HFF-Myc (cell line): ENCODE measurements around the gene SUN3.
A peak's percentile ranks its signal among the peaks of the same experiment; 100 is the strongest.

Source experiments
- DNase-seq: peaks from one replicate; pipeline ENCODE4 v3.0.0-alpha.2; 2011; ENCODE audit warnings: low read depth; ENCODE audit errors: extremely low read depth
- H3K4me3 ChIP-seq: replicated peaks from 2 replicates; pipeline ENCODE4 v1.5.1; 2011; ENCODE audit warnings: low read depth, mild to moderate bottlenecking, control low read depth, low read length
- CTCF ChIP-seq: IDR thresholded peaks from 2 replicates; pipeline ENCODE4 v1.5.1; 2012; ENCODE audit warnings: mild to moderate bottlenecking, low read depth, low read length, control low read depth; ENCODE audit errors: missing control alignments

SUN3 gene

DNA sequence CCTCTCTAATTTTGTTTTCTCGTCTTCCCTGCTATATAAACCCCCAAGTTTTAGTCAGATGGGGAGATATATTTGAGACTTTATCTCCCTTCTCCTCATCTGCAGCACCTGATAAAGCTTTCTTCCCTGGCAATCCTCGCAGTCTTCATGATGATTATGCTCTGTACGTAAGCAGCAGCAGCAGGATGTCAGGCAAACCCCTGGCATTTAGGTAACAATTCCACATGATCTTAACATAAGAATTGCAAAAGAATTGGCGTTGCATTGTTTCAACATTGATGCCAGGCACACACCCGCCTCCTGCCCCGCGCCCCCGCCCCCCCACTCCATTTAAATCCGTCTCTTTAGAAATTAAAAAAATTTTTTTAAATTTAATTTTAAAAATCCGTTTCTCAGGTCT is 86.8 kb downstream of the SUN3 start:
- no peak for DNase-seq
- no peak overlapping the region for H3K4me3 ChIP-seq
- TF ChIP-seq CTCF = no peak

- peak; percentile 43 for DNase-seq
- TF ChIP-seq CTCF = no peak
- H3K4me3 ChIP-seq = no peak overlapping the region
These were observed 87.6 kb downstream of the SUN3 start for GRCh38 chr7:47941136-47941844.

DNA sequence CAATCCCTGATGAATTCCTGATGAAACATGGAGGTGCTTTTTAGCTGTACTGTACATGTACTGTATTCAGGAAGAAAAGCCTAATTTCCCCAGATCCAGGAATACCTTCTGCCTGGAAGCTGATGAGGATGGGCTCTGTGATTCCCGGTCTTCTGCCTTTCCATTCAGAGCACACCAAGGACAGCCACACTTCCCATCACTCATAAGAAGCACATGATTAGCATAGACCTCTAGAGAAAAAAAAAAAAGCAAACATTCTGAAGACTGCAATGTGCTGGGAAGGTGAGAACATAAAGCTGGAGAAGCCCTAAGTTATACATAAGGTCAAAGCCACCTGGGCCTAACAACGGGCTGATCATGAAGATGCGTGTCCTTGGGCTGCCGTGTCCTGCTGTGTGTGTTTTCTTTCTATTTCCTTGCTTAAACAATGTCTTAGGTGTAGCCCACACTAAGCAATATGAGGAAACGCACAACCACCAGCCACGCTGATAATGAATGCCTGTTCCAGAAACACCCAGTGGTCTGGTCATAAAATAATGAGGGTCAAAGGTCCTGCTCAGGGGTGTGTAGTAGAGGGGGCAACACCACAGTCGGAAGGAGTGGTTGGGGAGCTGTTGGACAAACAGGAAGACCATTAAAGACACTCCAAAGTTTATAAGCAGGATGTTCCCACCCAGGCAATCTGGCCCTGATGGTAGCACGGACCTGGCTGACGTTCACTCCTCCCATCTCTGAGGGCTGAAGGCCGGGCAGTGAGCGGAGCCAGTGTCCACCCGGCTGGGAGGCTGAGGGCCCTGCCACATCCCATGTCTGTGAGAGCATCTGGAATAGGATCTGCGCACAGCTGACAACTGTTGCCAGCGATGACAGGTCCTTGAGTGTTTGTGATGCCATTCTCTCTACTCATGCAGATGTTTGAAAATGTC is 88.6 kb downstream of the SUN3 start:
- TF ChIP-seq CTCF = no peak
- peak; percentile 25 for DNase-seq
- H3K4me3 ChIP-seq = no peak overlapping the region

DNA sequence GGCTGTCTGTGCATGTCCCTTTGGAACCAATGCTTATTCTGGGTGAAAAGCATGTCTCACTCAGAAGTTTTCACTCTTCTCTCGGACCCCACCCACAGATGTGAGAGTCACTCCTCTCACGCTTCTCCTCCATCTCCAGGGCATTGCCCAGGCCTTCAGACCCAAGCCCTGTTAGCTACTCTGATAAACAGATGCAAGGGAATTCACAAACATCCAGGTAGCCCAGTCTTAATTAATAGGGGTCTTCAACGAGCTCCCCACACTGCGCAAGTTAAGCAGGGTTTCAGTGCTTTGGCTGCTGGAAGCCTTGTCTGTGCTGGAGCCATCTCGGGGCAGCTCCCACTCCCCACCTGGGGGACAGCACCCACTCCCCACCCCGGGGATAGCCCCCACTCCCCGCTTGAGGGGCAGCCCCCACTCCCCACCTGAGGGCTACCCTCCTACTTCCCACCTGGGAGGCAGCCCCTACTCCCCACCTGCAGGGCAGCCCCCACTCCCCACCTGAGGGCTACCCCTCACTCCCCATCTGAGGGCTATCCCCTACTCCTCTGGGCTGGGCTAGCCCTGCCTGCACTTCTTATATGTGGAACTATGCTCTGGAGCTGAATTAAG is 89.4 kb downstream of the SUN3 start:
- no peak overlapping the region for H3K4me3 ChIP-seq
- no peak for DNase-seq
- TF ChIP-seq CTCF = no peak

DNA sequence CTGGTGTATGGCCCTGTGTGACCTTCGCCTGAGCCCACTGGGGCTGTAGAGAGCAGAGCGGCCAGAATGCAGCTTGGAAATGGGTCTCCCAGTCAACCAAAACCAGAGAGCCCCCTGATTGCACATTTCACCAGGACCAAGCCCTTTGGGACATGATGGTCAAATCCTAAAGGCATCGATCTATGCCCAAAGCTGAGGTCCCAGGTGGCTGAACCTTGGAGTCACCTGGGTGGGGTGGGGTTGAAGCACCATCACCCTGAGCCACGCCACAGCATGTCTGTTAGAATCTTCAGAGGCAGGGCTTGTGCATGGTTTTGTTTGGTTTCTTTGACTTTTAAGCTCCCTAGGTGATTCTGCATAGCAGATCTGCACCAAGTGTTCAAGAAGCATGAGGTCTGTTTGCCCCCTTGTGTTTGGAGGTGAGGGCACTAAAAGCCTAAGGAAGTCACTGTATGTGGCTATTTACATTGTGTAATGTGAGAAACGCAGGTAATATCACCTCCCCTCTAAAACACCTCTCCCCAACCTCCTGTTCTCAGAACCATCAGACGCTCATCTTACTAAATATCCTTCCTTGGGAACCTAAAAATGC is 90.2 kb downstream of the SUN3 start:
- no peak for DNase-seq
- TF ChIP-seq CTCF = no peak
- H3K4me3 ChIP-seq = no peak overlapping the region

GRCh38 chr7:47937711-47938573 is 91.0 kb downstream of the SUN3 start:
- no peak for TF ChIP-seq CTCF
- DNase-seq = no peak
- no peak overlapping the region for H3K4me3 ChIP-seq
